Effector CD4-positive, alpha-beta T cell (primary cell): ENCODE data around the gene FRMD5.

Experiments used
- DNase-seq: peaks from one replicate; pipeline ENCODE4 v3.0.0-alpha.2; 2020

FRMD5 gene

GRCh38 chr15:43966646-43967045 lies 228.4 kb downstream of the FRMD5 start:
- no peak for DNase-seq

GRCh38 chr15:43958861-43959330 lies 236.2 kb downstream of the FRMD5 start:
- no peak for DNase-seq

GRCh38 chr15:43957724-43958123 lies 237.3 kb downstream of the FRMD5 start:
- no peak for DNase-seq

GRCh38 chr15:43955140-43955539 lies 239.9 kb downstream of the FRMD5 start:
- DNase-seq: no peak

GRCh38 chr15:43954181-43954621 lies 240.9 kb downstream of the FRMD5 start:
- DNase-seq: no peak

- DNase-seq: no peak
Measured at GRCh38 chr15:43953402-43953801, 241.7 kb downstream of the FRMD5 start.

- no peak for DNase-seq
Measured at GRCh38 chr15:43950531-43950930, 244.5 kb downstream of the FRMD5 start.

- DNase-seq: no peak
Measured at GRCh38 chr15:43948691-43949325, 246.3 kb downstream of the FRMD5 start.

- DNase-seq: no peak
Measured at GRCh38 chr15:43943511-43943910, 251.6 kb downstream of the FRMD5 start.

GRCh38 chr15:43942194-43942593 lies 252.9 kb downstream of the FRMD5 start:
- DNase-seq: no peak

GRCh38 chr15:43941555-43941954 lies 253.5 kb downstream of the FRMD5 start:
- DNase-seq: no peak

- DNase-seq: no peak
Measured at GRCh38 chr15:43941071-43941470, 254.0 kb downstream of the FRMD5 start.

GRCh38 chr15:43939070-43939469 lies 256.0 kb downstream of the FRMD5 start:
- no peak for DNase-seq

GRCh38 chr15:43934480-43934879 lies 260.6 kb downstream of the FRMD5 start:
- no peak for DNase-seq

GRCh38 chr15:43932907-43933306 lies 262.2 kb downstream of the FRMD5 start:
- DNase-seq: no peak

GRCh38 chr15:43931790-43932435 lies 263.2 kb downstream of the FRMD5 start:
- DNase-seq: no peak

- no peak for DNase-seq
Measured at GRCh38 chr15:43931119-43931518, 264.0 kb downstream of the FRMD5 start.

- no peak for DNase-seq
Measured at GRCh38 chr15:43930556-43930955, 264.5 kb downstream of the FRMD5 start.

GRCh38 chr15:43930079-43930478 lies 265.0 kb downstream of the FRMD5 start:
- DNase-seq: no peak

GRCh38 chr15:43928152-43928551 lies 266.9 kb downstream of the FRMD5 start:
- DNase-seq: no peak

- DNase-seq: no peak
Measured at GRCh38 chr15:43927203-43927602, 267.9 kb downstream of the FRMD5 start.

- DNase-seq: no peak
Measured at GRCh38 chr15:43923553-43923952, 271.5 kb downstream of the FRMD5 start.

- DNase-seq: no peak
Measured at GRCh38 chr15:43922021-43922420, 273.1 kb downstream of the FRMD5 start.

- no peak for DNase-seq
Measured at GRCh38 chr15:43920815-43921214, 274.3 kb downstream of the FRMD5 start.

GRCh38 chr15:43920254-43920600 lies 274.8 kb downstream of the FRMD5 start:
- no peak for DNase-seq
